Body of pancreas (tissue), 4 donors: ENCODE data around the gene FAM13B. TPM values are rescaled to one million over a fixed set of nuclear protein-coding genes. Genes with fewer than 3 reads are reported as not detected.

ENCODE experiments used
- ATAC-seq: fragments of 150-250 bp; one replicate; pipeline ENCODE4 v1.9.1; 2016
- DNase-seq, 4 donors: peaks; one replicate each; pipeline ENCODE4 v3.0.0-alpha.2; 2019
- H3K27ac ChIP-seq, 4 donors: fragments of 200-600 bp; sonication (generic); 1 replicate in 3 of 4; 2 replicates in 1 of 4; pipeline versions ENCODE4 v1.5.1 to v1.6.1; 2016 to 2019; ENCODE audit warnings: mild to moderate bottlenecking in 1 of 4, mixed read lengths in 1 of 4, moderate library complexity in 1 of 4
- H3K27me3 ChIP-seq, 2 donors: fragments of 200-600 bp; sonication (generic); one replicate each; pipeline ENCODE4 v1.6.0; 2016; ENCODE audit warnings: mild to moderate bottlenecking in 1 of 2
- H3K36me3 ChIP-seq, 2 donors: fragments of 200-600 bp; sonication (generic); replicated peaks in 1 of 2; 2 replicates each; pipeline ENCODE4 v1.5.1; 2016; ENCODE audit warnings: low read depth in 2 of 2; ENCODE audit not compliant: insufficient read depth in 1 of 2
- H3K4me1 ChIP-seq: fragments of 200-600 bp; sonication (generic); one replicate; pipeline ENCODE4 v1.6.0; 2016
- H3K4me3 ChIP-seq, 2 donors: fragments of 200-600 bp; sonication (generic); 1 replicate in 1 of 2; 2 replicates in 1 of 2; pipeline ENCODE4 v1.5.1; 2016 to 2019
- H3K9me3 ChIP-seq, 3 donors: fragments of 200-600 bp; sonication (generic); 1 replicate in 2 of 3; 2 replicates in 1 of 3; pipeline ENCODE4 v1.5.1; 2016
- CTCF ChIP-seq, 7 experiments: fragments of 450-650 bp in 4 of 7; fragments of 200-600 bp in 3 of 7; sonication (generic) in 3 of 7; IDR thresholded peaks; one replicate each; pipeline ENCODE4 v1.5.1; 2016 to 2019; ENCODE audit warnings: antibody characterized with exemption in 7 of 7
- POLR2A ChIP-seq, 3 donors: fragments of 450-650 bp; IDR thresholded peaks; one replicate each; pipeline ENCODE4 v1.6.1; 2016; ENCODE audit warnings: antibody characterized with exemption in 3 of 3, mild to moderate bottlenecking in 2 of 3
- WGBS, 2 donors: methylation state at CpG; one replicate each; pipeline ENCODE4 v1.1.5; 2017; 5-methylcytosine and 5-hydroxymethylcytosine counted together
- intact Hi-C: fragments of 100-400 bp; cut with DNase I; formaldehyde crosslinking; loops from one replicate; pipeline ENCODE4 v1.15.1; 2023
- total RNA-seq, 2 donors: library from RNA; depleted of rRNA; stranded (reverse); fragments of >200 nt; gene quantifications; one replicate each; pipeline ENCODE4 v1.1.0, GENCODE V29; 2016

Gene FAM13B
- total RNA-seq, 2 donors from 2014 or later = 25.9 to 53.7 TPM

GRCh38 chr5:137896560-137896959 lies 136.3 kb downstream of the FAM13B start:
- no peak for ATAC-seq
- Histone ChIP-seq H3K9me3 (no peaks in the 10 kb centered on the region), H3K27ac (no peak overlapping the region), H3K36me3 (no peaks in the 10 kb centered on the region), H3K4me3 (no peak overlapping the region), H3K4me1 (peaks cover 7% of the 10 kb centered on the region), H3K27me3 (no peaks in the 10 kb centered on the region)
- no peak for TF ChIP-seq CTCF (IDR thresholded peaks at IDR 0.05)
- TF ChIP-seq POLR2A (IDR thresholded peaks at IDR 0.05) = no peak
- WGBS, 2 donors = 83 to 91% methylated on average over 3 of the region's 3 CpGs
- intact Hi-C loops = no loop called here
- DNase-seq = no peak

- Histone ChIP-seq H3K36me3 (no peaks in the 10 kb centered on the region), H3K9me3 (no peaks in the 10 kb centered on the region), H3K27ac (no peak overlapping the region), H3K27me3 (no peaks in the 10 kb centered on the region), H3K4me3 (no peak overlapping the region), H3K4me1 (no peaks in the 10 kb centered on the region)
- TF ChIP-seq POLR2A (IDR thresholded peaks at IDR 0.05) (no peak), CTCF (IDR thresholded peaks at IDR 0.05) (no peak)
- ATAC-seq (no peak), DNase-seq (no peak)
- intact Hi-C loops = no loop called here
Measured at GRCh38 chr5:137894586-137894985, 138.3 kb downstream of the FAM13B start.

- TF ChIP-seq CTCF (IDR thresholded peaks at IDR 0.05) (peak in 1 of 7 experiments; percentile 10), POLR2A (IDR thresholded peaks at IDR 0.05) (no peak)
- DNase-seq (no peak), ATAC-seq (no peak)
- H3K4me1 ChIP-seq = no peaks in the 10 kb centered on the region
- H3K4me3 ChIP-seq = no peak overlapping the region
- H3K36me3 ChIP-seq = no peaks in the 10 kb centered on the region
- intact Hi-C loops = no loop called here
- H3K27me3 ChIP-seq = no peaks in the 10 kb centered on the region
- no peaks in the 10 kb centered on the region for H3K9me3 ChIP-seq
- no peak overlapping the region for H3K27ac ChIP-seq
- WGBS, 2 donors = 90 to 96% methylated on average over 3 of the region's 3 CpGs
Measured at GRCh38 chr5:137891849-137892248, 141.0 kb downstream of the FAM13B start.

DNA sequence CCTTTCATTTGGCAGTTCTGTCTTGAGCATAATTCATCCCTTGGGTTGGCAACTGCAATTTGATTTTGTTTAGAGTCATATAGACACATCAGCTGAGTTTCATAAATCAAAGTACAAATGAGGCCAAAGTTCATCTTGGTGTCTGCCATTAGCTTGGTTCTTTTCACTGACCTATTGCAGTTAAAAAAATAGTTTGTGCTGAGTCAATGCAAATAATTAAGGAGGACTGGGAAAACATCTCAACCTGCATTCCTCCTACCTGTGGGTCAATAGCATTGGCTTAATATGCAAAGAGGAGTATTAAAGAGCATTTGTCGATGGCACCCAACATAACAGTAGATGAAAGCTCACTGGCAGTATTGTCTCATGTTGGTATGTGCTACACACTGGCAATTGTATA lies 142.0 kb downstream of the FAM13B start:
- H3K4me3 ChIP-seq = no peak overlapping the region
- H3K27me3 ChIP-seq = no peaks in the 10 kb centered on the region
- H3K4me1 ChIP-seq = no peaks in the 10 kb centered on the region
- no peak for TF ChIP-seq POLR2A (IDR thresholded peaks at IDR 0.05)
- no peak for TF ChIP-seq CTCF (IDR thresholded peaks at IDR 0.05)
- ATAC-seq = no peak
- no peak overlapping the region for H3K27ac ChIP-seq
- H3K9me3 ChIP-seq = no peaks in the 10 kb centered on the region
- DNase-seq = no peak
- intact Hi-C loops = no loop called here
- no peaks in the 10 kb centered on the region for H3K36me3 ChIP-seq
- WGBS, 2 donors = 55 to 75% methylated on average over 1 of the region's 1 CpG

DNA sequence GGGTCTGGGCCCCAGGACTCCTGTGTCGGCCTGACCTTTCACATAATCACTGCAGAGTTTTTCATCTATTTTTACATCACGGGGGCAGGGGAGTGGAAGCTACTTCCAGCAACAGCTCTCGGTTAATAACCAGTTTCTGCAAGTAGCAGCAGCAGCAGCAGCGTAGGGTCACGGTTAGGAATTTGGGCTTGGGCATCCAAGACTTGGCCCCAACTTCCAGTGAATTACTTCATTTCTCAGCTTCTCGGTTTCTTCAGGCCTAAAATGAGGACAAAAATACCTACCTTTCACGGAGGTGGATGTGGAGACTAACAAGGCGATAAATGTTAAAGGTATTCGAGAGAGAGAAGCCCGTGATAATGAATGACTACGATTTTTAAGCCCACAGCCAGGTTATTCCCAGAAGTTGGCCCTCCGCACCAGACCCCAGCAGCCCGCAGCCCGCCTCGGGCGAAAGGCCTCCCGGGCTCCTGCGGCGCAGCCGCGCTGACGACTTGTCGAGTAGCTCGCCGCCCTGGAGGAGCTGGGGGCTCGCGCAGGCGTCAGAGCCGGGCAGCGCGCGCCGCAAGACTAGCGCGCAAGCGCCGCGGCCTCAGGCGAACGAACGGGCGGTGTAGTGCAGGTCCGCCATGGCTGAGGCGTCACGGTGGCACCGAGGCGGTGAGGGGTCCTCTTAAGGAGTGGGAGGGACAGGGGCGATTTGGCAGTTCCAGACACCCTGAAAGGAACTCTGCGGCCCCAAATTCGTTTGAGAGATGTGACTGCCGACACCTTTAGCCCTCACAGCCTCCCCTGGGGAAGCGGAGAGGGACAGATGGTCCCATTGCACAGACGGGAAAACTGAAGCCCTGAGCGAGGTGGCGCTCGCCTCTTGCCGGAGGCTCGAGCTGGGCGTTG lies 143.8 kb downstream of the FAM13B start, which contains the start of gene PKD2L2:
Gene PKD2L2 (plus strand): TSS at position 595 of the 897 bp plus-strand sequence. CDS start 35 bp downstream, at position 630.
- ATAC-seq (peak; percentile 97), DNase-seq (peak; percentile 71 to 86 (median 80))
- peak within 1 kb of the TSS in 1 of 2 donors; percentile 18 for H3K4me3 ChIP-seq
- H3K36me3 ChIP-seq = no peaks in the 10 kb centered on the region
- intact Hi-C loops = no loop called here
- 13 to 21% methylated on average over 47 to 59 of the region's 59 CpGs for WGBS, 2 donors
- H3K4me1 ChIP-seq = no peaks in the 10 kb centered on the region
- H3K27ac ChIP-seq = peak within 1 kb of the TSS in 3 of 4 donors; percentile 58 to 72 (median 70)
- no peaks in the 10 kb centered on the region for H3K27me3 ChIP-seq
- no peaks in the 10 kb centered on the region for H3K9me3 ChIP-seq
- peak; percentile 29 to 82 (median 68) for TF ChIP-seq POLR2A (IDR thresholded peaks at IDR 0.05)
- peak in 3 of 7 experiments; percentile 4 to 16 (median 11) for TF ChIP-seq CTCF (IDR thresholded peaks at IDR 0.05)
